Lung (tissue), 12 donors: ENCODE measurements around the gene NKIRAS1. TPM values are rescaled to one million over a fixed set of nuclear protein-coding genes. Genes with fewer than 3 reads are reported as not detected.

Source experiments
- ATAC-seq: fragments of 200-7000 bp; cut with Tn5 transposase; one replicate; pipeline ENCODE4 v1.9.1; 2020; ENCODE audit warnings: moderate number of reproducible peaks; ENCODE audit not compliant: insufficient read depth, low FRiP score
- DNase-seq, 3 donors: peaks; one replicate each; pipeline ENCODE4 v3.0.0-alpha.2; 2013 to 2017
- H3K27ac ChIP-seq, 2 donors: one replicate each; pipeline ENCODE4 v1.5.1; 2013; ENCODE audit warnings: mild to moderate bottlenecking in 2 of 2, moderate library complexity in 2 of 2, control low read depth in 1 of 2, inconsistent platforms in 1 of 2, low read depth in 1 of 2, low read length in 1 of 2
- H3K27me3 ChIP-seq, 3 donors: one replicate each; pipeline ENCODE4 v1.5.1; 2013; ENCODE audit warnings: low read length in 2 of 3; ENCODE audit not compliant: control insufficient read depth in 3 of 3, insufficient read depth in 3 of 3
- H3K36me3 ChIP-seq, 4 donors: one replicate each; pipeline ENCODE4 v1.5.1; 2013; ENCODE audit warnings: low read length in 4 of 4, mild to moderate bottlenecking in 1 of 4, moderate library complexity in 1 of 4; ENCODE audit not compliant: control insufficient read depth in 4 of 4, insufficient read depth in 4 of 4
- H3K4me1 ChIP-seq, 5 donors: one replicate each; pipeline ENCODE4 v1.5.1; 2013; ENCODE audit warnings: low read length in 5 of 5, mild to moderate bottlenecking in 2 of 5, moderate library complexity in 1 of 5; ENCODE audit not compliant: control insufficient read depth in 5 of 5, insufficient read depth in 5 of 5
- H3K4me3 ChIP-seq: one replicate; pipeline ENCODE4 v1.5.1; 2013; ENCODE audit warnings: mild to moderate bottlenecking, control low read depth, moderate library complexity
- H3K9ac ChIP-seq, 2 donors: one replicate each; pipeline ENCODE4 v1.5.1; 2013; ENCODE audit warnings: low read length in 2 of 2, control low read depth in 1 of 2; ENCODE audit not compliant: insufficient read depth in 1 of 2
- H3K9me3 ChIP-seq, 4 donors: one replicate each; pipeline ENCODE4 v1.5.1; 2013; ENCODE audit warnings: low read length in 3 of 4, mild to moderate bottlenecking in 1 of 4, moderate library complexity in 1 of 4; ENCODE audit not compliant: control insufficient read depth in 4 of 4, insufficient read depth in 3 of 4
- WGBS, 2 donors: extraction: QIAGEN DNeasy Blood & Tissue Kit; methylation state at CpG; one replicate each; pipeline ENCODE4 v1.1.7; 2013; 5-methylcytosine and 5-hydroxymethylcytosine counted together
- polyA plus RNA-seq, 2 donors: library from polyadenylated mRNA; stranded (reverse); fragments of 200-250 nt; gene quantifications; one replicate each; pipeline ENCODE4 v1.2.1, GENCODE V29; 2013
- total RNA-seq, 2 donors: library from RNA; depleted of rRNA in 1 of 2; stranded (reverse); fragments of >200 nt in 1 of 2; gene quantifications; one replicate each; pipeline ENCODE4 v1.2.1, GENCODE V29; 2014 to 2021
- TF ChIP-seq, protein P1 (sequence below): IDR thresholded peaks from 2 replicates; pipeline ENCODE4 v1.5.1; 2012; ENCODE audit warnings: mild to moderate bottlenecking; ENCODE audit errors: control extremely low read depth, extremely low read depth
- donor health status: control.
- donor health status: control.
- donor health status: Bipolar disorder and iron deficiency.
- donor health status: healthy.
- donor health status: DM: yes; HTN: yes; CAD: no.

The NKIRAS1 gene
- total and polyA plus RNA-seq, 4 donors, result 6.7 to 17.1 (median 9.1) TPM

DNA sequence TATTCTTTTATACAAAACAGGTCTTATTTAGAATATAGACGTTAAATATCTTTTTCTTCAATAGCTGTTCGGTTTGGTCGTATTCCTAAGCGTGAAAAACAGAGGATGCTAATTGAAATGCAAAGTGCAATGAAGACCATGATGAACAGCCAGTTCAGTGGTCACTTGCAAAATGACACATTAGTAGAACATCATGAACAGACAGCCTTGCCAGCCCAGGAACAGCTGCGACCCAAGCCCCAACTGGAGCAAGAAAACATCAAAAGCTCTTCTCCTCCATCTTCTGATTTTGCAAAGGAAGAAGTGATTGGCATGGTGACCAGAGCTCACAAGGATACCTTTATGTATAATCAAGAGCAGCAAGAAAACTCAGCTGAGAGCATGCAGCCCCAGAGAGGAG is 45.1 kb upstream of the NKIRAS1 start:
- peaks cover under 1 to 18% (median 3%) of the 10 kb centered on the region in 5 donors for H3K4me1 ChIP-seq
- DNase-seq (no peak), ATAC-seq (no peak)
- no peak overlapping the region for H3K27ac ChIP-seq
- H3K9me3 ChIP-seq, result no peaks in the 10 kb centered on the region
- H3K36me3 ChIP-seq, result peaks cover 6 to 40% (median 12%) of the 10 kb centered on the region in 4 donors
- no peak overlapping the region for H3K9ac ChIP-seq
- TF ChIP-seq, protein P1, sequence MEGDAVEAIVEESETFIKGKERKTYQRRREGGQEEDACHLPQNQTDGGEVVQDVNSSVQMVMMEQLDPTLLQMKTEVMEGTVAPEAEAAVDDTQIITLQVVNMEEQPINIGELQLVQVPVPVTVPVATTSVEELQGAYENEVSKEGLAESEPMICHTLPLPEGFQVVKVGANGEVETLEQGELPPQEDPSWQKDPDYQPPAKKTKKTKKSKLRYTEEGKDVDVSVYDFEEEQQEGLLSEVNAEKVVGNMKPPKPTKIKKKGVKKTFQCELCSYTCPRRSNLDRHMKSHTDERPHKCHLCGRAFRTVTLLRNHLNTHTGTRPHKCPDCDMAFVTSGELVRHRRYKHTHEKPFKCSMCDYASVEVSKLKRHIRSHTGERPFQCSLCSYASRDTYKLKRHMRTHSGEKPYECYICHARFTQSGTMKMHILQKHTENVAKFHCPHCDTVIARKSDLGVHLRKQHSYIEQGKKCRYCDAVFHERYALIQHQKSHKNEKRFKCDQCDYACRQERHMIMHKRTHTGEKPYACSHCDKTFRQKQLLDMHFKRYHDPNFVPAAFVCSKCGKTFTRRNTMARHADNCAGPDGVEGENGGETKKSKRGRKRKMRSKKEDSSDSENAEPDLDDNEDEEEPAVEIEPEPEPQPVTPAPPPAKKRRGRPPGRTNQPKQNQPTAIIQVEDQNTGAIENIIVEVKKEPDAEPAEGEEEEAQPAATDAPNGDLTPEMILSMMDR, result no peak
- H3K27me3 ChIP-seq, result no peaks in the 10 kb centered on the region
- no peak overlapping the region for H3K4me3 ChIP-seq
- WGBS, 2 donors, result 96 to 97% methylated on average over 5 of the region's 5 CpGs

DNA sequence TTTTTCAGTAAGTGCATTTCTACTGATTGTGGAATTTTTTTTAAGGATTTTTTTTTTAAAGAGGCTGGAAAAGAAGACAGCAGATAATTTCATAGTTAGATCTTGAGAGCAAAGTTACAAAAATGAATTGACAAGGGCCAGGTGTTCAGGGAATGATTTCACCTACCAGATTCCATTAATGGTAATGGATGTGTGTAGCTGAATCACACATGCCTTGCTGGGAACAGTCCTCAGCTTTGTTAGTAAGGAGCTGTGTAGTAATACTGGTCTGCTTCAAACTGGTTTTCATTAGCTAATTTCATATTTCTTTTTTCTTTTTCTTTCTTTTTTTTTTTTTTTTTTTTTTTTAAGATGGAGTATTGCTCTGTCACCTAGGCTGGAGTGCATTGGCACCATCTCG is 44.3 kb upstream of the NKIRAS1 start:
- WGBS, 2 donors, result 100% methylated on average over 1 of the region's 1 CpG
- DNase-seq (no peak), ATAC-seq (no peak)
- H3K9me3 ChIP-seq, result no peaks in the 10 kb centered on the region
- H3K27ac ChIP-seq, result peak overlapping the region in 1 of 2 donors; percentile 30
- no peaks in the 10 kb centered on the region for H3K27me3 ChIP-seq
- H3K36me3 ChIP-seq, result peaks cover 6 to 48% (median 12%) of the 10 kb centered on the region in 4 donors
- H3K4me3 ChIP-seq, result no peak overlapping the region
- peaks cover 2 to 16% (median 3%) of the 10 kb centered on the region in 5 donors for H3K4me1 ChIP-seq
- TF ChIP-seq, protein P1, result no peak
- H3K9ac ChIP-seq, result no peak overlapping the region

DNA sequence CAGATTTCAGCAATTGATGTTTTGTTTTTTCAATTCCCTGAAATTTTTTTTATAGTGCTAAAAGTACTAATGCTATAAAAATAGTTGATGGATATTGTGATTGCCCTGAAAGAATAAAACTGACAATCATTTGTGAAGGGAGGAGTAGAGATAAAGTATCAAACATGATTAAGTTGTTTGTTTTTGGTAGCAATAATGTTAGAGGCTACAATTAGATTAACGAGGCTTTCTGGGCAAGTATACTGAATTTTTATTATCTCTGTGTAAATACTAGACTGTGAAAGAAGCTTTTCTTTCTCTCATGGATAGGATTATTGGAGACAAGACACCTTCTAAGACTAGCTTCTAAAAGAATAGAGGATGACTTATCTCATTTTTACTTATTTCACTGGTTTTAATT is 43.9 kb upstream of the NKIRAS1 start:
- H3K36me3 ChIP-seq, result peaks cover 6 to 46% (median 11%) of the 10 kb centered on the region in 4 donors

More for the DNA sequence above, 43.9 kb upstream of the NKIRAS1 start:
- H3K27me3 ChIP-seq, result no peaks in the 10 kb centered on the region
- no peaks in the 10 kb centered on the region for H3K9me3 ChIP-seq
- no peak for ATAC-seq
- H3K9ac ChIP-seq, result no peak overlapping the region
- no peak for DNase-seq
- peaks cover 0 to 11% (median 3%) of the 10 kb centered on the region in 5 donors for H3K4me1 ChIP-seq
- no peak overlapping the region for H3K4me3 ChIP-seq
- TF ChIP-seq, protein P1, result no peak
- WGBS, 2 donors, result 71 to 82% methylated on average over 1 of the region's 1 CpG
- H3K27ac ChIP-seq, result no peak overlapping the region
